Astrocyte (in vitro differentiated cells and primary cell): ENCODE measurements around the gene MAP3K14. TPM values are rescaled to one million over a fixed set of nuclear protein-coding genes. Genes with fewer than 3 reads are reported as not detected.

ENCODE experiments used
- DNase-seq: peaks from one replicate; pipeline ENCODE4 v3.0.0-alpha.2; 2010; ENCODE audit warnings: low read depth
- FAIRE-seq: peaks from 2 replicates; lab custom pipeline; 2011; peaks lifted over from hg19 to GRCh38; lab: Jason Lieb, UNC
- H2AFZ ChIP-seq: 2 replicates; pipeline ENCODE4 v1.6.0; 2012; ENCODE audit warnings: low read depth, low read length, inconsistent platforms
- H3K27ac ChIP-seq: 2 replicates; pipeline ENCODE4 v1.5.1; 2011; ENCODE audit warnings: low read depth, low read length, inconsistent platforms
- H3K27me3 ChIP-seq: 2 replicates; pipeline ENCODE4 v1.6.0; 2011; ENCODE audit warnings: low read length, inconsistent platforms; ENCODE audit not compliant: insufficient read depth
- H3K36me3 ChIP-seq: 2 replicates; pipeline ENCODE4 v1.5.1; 2011; ENCODE audit warnings: low read length, inconsistent platforms; ENCODE audit not compliant: insufficient read depth
- H3K4me1 ChIP-seq: 2 replicates; pipeline ENCODE4 v1.5.1; 2011; ENCODE audit warnings: low read length, inconsistent platforms; ENCODE audit not compliant: insufficient read depth
- H3K4me2 ChIP-seq: 2 replicates; pipeline ENCODE4 v1.6.0; 2012; ENCODE audit warnings: low read length, inconsistent platforms
- H3K4me3 ChIP-seq: 2 replicates; pipeline ENCODE4 v1.5.1; 2011; ENCODE audit warnings: low read depth, mild to moderate bottlenecking, low read length, inconsistent platforms; ENCODE audit not compliant: insufficient read depth
- H3K79me2 ChIP-seq: 2 replicates; pipeline ENCODE4 v1.6.0; 2012; ENCODE audit warnings: mild to moderate bottlenecking, low read length, inconsistent platforms; ENCODE audit not compliant: insufficient read depth
- H3K9ac ChIP-seq: 2 replicates; pipeline ENCODE4 v1.6.0; 2012; ENCODE audit warnings: mild to moderate bottlenecking, low read length, inconsistent platforms
- H3K9me3 ChIP-seq: 2 replicates; pipeline ENCODE4 v1.5.1; 2012; ENCODE audit warnings: low read depth, mild to moderate bottlenecking, low read length, inconsistent platforms; ENCODE audit not compliant: insufficient read depth
- H4K20me1 ChIP-seq: 2 replicates; pipeline ENCODE4 v1.6.0; 2012; ENCODE audit warnings: low read length, inconsistent platforms; ENCODE audit not compliant: insufficient read depth
- H3K27ac Mint-ChIP-seq: one replicate; pipeline ENCODE4 v1.8.0; 2021; ENCODE audit warnings: mild to moderate bottlenecking, mixed read lengths; ENCODE audit not compliant: unreplicated experiment
- H3K27me3 Mint-ChIP-seq: one replicate; pipeline ENCODE4 v1.8.0; 2021; ENCODE audit warnings: low read depth, mixed read lengths; ENCODE audit not compliant: unreplicated experiment
- H3K36me3 Mint-ChIP-seq: one replicate; pipeline ENCODE4 v1.8.0; 2021; ENCODE audit warnings: low read depth, mixed read lengths; ENCODE audit not compliant: unreplicated experiment
- H3K4me1 Mint-ChIP-seq: one replicate; pipeline ENCODE4 v1.8.0; 2021; ENCODE audit warnings: low read depth, mixed read lengths; ENCODE audit not compliant: unreplicated experiment
- H3K4me3 Mint-ChIP-seq: one replicate; pipeline ENCODE4 v1.8.0; 2021; ENCODE audit warnings: mild to moderate bottlenecking, moderate library complexity, mixed read lengths; ENCODE audit not compliant: unreplicated experiment
- H3K9me3 Mint-ChIP-seq: one replicate; pipeline ENCODE4 v1.8.0; 2021; ENCODE audit warnings: mild to moderate bottlenecking, mixed read lengths; ENCODE audit not compliant: unreplicated experiment
- CTCF ChIP-seq: IDR thresholded peaks from 2 replicates; pipeline ENCODE4 v1.5.1; 2011; ENCODE audit warnings: low read depth, mild to moderate bottlenecking, inconsistent platforms, low read length, moderate library complexity; ENCODE audit not compliant: insufficient read depth
- EZH2 ChIP-seq: IDR thresholded peaks from 2 replicates; pipeline ENCODE4 v1.6.1; 2012; ENCODE audit warnings: mild to moderate bottlenecking, low read length, inconsistent platforms; ENCODE audit not compliant: insufficient read depth
- total RNA-seq: library from RNA; stranded (reverse); gene quantifications from 2 replicates; pipeline ENCODE4 v1.2.1, GENCODE V29; 2021

Gene MAP3K14
- total RNA-seq, 1 donor from 2014 or later = 10.8 TPM

DNA sequence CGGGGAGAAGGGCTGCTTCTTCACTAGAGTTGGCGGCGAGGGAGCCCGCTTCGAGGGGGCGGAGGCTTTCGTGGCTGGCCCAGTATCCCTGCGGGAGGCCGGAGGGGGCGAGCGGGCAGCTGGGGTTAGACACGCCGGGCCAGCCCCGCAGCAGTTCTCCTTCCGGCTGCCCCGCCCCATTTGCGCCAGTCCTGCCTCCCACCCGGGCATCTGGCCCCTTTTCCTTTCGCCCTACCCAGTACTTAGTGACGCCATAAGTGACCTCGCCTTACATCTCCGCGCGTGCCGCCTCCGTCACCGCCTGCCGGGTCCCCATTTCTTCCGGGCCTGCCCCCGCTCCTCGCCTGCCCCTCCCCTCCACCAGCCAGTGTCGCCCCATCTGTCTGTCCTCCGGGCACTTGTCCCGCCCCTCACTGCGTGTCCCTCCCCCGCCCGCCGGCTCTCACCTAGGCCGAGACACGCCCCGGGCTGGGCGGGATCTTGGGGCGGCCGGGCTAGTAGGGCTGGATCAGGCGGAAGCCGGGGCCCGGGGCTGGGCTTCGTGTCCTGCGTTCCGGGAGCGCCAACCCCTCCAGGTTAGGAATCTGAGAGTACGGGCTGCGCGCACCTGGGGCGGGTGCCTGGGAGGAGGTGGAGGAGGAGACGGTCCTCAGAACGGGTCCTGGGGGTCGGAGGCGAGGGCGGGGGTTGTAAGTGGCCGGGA lies 69.2 kb downstream of the MAP3K14 start:
- FAIRE-seq (no peak), DNase-seq (peak; percentile 77)
- Histone ChIP-seq H3K27ac (no peak overlapping the region), H3K9ac (peak overlapping the region; percentile 60), H3K36me3 (no peaks in the 10 kb centered on the region), H3K79me2 (no peaks in the 10 kb centered on the region), H2AFZ (peak overlapping the region; percentile 76), H3K4me1 (peaks cover 5% of the 10 kb centered on the region), H3K27me3 (peaks cover 2% of the 10 kb centered on the region), H3K9me3 (no peaks in the 10 kb centered on the region), H4K20me1 (peaks cover 7% of the 10 kb centered on the region), H3K4me3 (peak overlapping the region; percentile 55), H3K4me2 (peak overlapping the region; percentile 88)
- no peak for TF ChIP-seq CTCF
- Mint-ChIP-seq H3K27me3 (peaks cover 14% of the 10 kb centered on the region), H3K4me3 (peak overlapping the region; percentile 93), H3K36me3 (peaks cover 3% of the 10 kb centered on the region), H3K27ac (peak overlapping the region; percentile 87), H3K9me3 (no peaks in the 10 kb centered on the region), H3K4me1 (peaks cover 3% of the 10 kb centered on the region)

GRCh38 chr17:45246861-45247428 lies 69.9 kb downstream of the MAP3K14 start:
- H3K4me3 ChIP-seq = peak overlapping the region; percentile 55
- DNase-seq (no peak), FAIRE-seq (no peak)
- no peak overlapping the region for H3K27ac Mint-ChIP-seq
- peaks cover 3% of the 10 kb centered on the region for H3K36me3 Mint-ChIP-seq
- no peak overlapping the region for H3K27ac ChIP-seq
- H3K27me3 Mint-ChIP-seq = peaks cover 17% of the 10 kb centered on the region
- H4K20me1 ChIP-seq = peaks cover 7% of the 10 kb centered on the region
- no peaks in the 10 kb centered on the region for H3K9me3 ChIP-seq
- no peaks in the 10 kb centered on the region for H3K79me2 ChIP-seq
- TF ChIP-seq EZH2 (no peak), CTCF (peak; percentile 22)
- H3K4me3 Mint-ChIP-seq = peak overlapping the region; percentile 93
- H3K9me3 Mint-ChIP-seq = no peaks in the 10 kb centered on the region
- H3K4me1 ChIP-seq = peaks cover 5% of the 10 kb centered on the region
- H3K4me2 ChIP-seq = peak overlapping the region; percentile 88
- H3K9ac ChIP-seq = peak overlapping the region; percentile 32
- peaks cover 8% of the 10 kb centered on the region for H3K27me3 ChIP-seq
- no peaks in the 10 kb centered on the region for H3K36me3 ChIP-seq
- H2AFZ ChIP-seq = peak overlapping the region; percentile 76
- peaks cover 3% of the 10 kb centered on the region for H3K4me1 Mint-ChIP-seq

DNA sequence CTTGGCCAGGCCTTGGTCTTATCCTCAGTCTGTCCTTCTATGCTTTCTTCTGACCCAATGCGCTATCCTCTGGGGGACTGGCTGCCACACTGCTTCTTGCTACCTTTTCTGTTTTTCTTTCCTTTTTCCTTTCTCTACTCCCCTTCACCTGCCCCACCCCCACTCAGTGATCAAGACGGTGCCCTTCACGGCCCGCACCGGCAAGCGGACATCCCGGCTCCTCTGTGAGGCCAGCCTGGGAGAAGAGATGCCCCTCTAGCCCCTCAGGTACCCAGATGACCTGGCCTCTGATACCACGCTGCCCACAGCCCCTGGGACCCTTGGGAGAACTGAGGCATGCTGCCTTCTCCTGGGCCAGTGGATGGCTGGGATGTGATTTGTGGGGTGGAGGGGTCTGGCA lies 70.5 kb downstream of the MAP3K14 start:
- peak overlapping the region; percentile 34 for H3K27ac Mint-ChIP-seq
- peaks cover 3% of the 10 kb centered on the region for H3K4me1 Mint-ChIP-seq
- H3K36me3 Mint-ChIP-seq = peaks cover 3% of the 10 kb centered on the region
- Histone ChIP-seq H3K27me3 (peaks cover 10% of the 10 kb centered on the region), H3K36me3 (no peaks in the 10 kb centered on the region), H3K79me2 (no peaks in the 10 kb centered on the region), H3K4me3 (no peak overlapping the region), H3K27ac (no peak overlapping the region), H3K4me1 (peaks cover 7% of the 10 kb centered on the region), H3K9ac (no peak overlapping the region), H3K4me2 (peak overlapping the region; percentile 88), H4K20me1 (peaks cover 7% of the 10 kb centered on the region), H3K9me3 (no peaks in the 10 kb centered on the region), H2AFZ (no peak overlapping the region)
- TF ChIP-seq EZH2 = no peak
- TF ChIP-seq CTCF = no peak
- no peak for FAIRE-seq
- H3K27me3 Mint-ChIP-seq = peaks cover 17% of the 10 kb centered on the region
- peak overlapping the region; percentile 93 for H3K4me3 Mint-ChIP-seq
- no peak for DNase-seq
- H3K9me3 Mint-ChIP-seq = no peaks in the 10 kb centered on the region
